ENCODE results near the gene RBMS3.
"Not testable (repeated sequence)": the region's sequence is repeated elsewhere in the genome, so short reads cannot be mapped to it uniquely, and the experiment has no call there.

RBMS3 gene

DNA sequence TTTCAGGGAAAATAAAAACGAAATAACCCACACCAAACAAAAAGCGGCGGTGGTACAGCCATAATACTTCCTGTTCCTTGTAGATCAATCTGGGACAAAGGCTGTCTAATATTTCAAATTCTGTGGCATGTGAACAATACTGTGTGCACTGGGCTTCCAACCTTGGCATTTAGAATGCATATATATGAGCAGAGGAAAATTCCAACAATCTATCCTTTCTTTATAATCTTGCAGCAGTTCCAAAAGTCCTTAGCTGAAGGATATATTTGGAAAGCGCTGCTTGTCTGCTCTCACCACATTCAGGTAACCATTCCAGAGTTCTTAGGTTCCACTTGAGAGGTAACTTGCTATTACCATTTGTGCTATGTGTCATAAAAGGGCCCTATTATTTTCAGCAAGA is 231.8 kb downstream of the RBMS3 start:
- DNase-seq, result no peak

DNA sequence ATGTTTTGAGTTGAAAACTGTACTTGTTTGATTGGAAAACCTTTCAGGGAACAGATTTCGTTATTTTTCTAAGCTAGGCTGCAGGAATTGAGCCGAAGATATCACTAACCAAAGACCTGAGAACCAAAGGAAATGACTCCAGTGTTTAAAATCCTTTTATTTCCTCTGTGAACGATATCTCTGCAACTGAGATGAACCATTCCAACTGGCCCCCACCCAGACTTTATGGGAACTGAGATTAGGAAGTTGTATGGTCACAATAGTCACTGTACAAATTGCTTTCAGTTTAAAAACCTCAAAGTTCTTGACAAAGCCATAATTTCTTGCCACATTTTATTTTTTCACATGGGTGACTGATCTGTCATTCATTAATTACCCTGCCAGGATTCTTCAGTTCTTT is 232.4 kb downstream of the RBMS3 start:
- TF ChIP-seq GATA1 (IDR thresholded peaks at IDR 0.05; ENCODE audit: low read depth, low read length) (no peak), POLR2A (IDR thresholded peaks at IDR 0.05; ENCODE audit: low read length) (no peak)
- DNase-seq, result no peak

More for the DNA sequence above, 231.8 kb downstream of the RBMS3 start:
- TF ChIP-seq GATA1 (IDR thresholded peaks at IDR 0.05; ENCODE audit: low read depth, low read length) (no peak), POLR2A (IDR thresholded peaks at IDR 0.05; ENCODE audit: low read length) (no peak)

DNA sequence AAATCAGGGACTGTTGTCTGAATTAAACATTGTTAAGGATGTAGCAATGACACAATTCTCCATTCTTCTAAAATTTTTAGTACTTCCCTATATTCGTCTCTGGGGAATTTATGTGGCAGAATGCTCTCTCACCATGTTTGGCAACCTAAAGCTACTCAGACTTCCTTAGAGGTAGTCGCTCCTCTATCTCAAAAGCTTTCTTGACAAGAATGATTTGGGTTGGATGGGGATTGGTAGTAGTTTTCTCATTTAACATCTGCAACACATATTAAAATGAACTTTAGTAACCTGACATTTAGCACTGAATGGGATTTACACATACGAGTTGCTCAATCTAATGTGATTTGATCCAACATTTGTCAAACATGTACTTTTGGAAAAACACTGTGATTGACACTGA is 233.3 kb downstream of the RBMS3 start:
- no peak for TF ChIP-seq POLR2A (IDR thresholded peaks at IDR 0.05; ENCODE audit: low read length)
- TF ChIP-seq GATA1 (IDR thresholded peaks at IDR 0.05; ENCODE audit: low read depth, low read length), result no peak
- no peak for DNase-seq

DNA sequence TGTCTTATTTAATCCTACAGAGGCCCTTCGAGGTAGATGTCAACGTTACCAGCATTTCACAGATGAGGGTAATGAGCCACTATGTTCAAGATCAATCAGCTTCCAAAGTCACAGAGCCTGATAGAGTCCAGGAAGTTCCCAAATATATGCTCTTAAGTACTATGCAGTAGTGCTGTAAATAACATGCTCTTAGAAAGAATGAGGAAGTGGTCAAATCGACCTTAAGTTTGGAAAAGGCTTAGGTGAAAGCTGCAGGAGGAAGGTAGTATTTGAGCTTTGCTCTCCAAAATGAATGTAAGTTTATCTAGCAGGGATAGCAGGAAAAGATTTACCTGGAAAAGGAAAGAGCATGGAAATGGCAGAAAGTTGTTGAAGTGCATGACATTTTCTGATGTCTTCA is 234.0 kb downstream of the RBMS3 start:
- DNase-seq, result no peak
- TF ChIP-seq GATA1 (IDR thresholded peaks at IDR 0.05; ENCODE audit: low read depth, low read length) (no peak), POLR2A (IDR thresholded peaks at IDR 0.05; ENCODE audit: low read length) (no peak)

DNA sequence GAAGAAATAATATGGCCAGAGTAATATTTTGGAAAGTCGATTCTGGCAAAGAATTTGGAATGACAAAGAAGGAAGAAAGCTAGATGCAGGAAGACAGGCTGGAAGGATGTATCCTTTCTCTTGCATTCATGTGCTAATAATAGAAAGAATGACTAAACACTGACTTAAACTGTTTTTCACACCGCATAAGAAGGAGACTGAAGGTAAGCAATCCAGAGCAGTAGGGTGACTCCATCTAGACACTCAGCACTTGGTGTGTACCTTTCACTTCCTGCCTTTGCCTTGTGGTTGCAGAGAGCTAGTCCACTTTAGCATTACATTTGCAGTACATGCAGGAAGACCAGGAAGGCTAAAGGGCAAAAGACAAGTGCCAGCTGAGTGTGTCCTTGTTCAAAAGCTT is 234.6 kb downstream of the RBMS3 start:
- DNase-seq, result no peak
- TF ChIP-seq POLR2A (IDR thresholded peaks at IDR 0.05; ENCODE audit: low read length), result no peak
- no peak for TF ChIP-seq GATA1 (IDR thresholded peaks at IDR 0.05; ENCODE audit: low read depth, low read length)

DNA sequence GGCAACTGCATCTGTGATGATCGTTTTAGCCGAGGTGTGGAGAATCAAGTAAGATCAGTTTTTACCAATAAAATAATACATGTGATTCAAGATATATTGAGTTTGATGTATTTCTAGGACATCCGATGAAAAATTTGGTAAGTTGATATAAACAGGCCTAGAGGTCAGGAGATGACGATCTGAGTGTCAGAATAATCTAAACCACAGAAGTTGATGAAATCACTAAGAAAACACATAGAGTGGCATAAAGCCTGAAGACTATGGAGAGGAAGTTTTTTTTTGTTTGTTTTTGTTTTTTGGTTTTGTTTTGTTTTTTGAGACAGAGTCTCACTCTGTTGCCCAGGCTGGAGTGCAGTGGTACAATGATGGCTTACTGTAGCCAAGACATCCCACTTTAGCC is 235.3 kb downstream of the RBMS3 start:
- no peak for DNase-seq
- TF ChIP-seq GATA1 (IDR thresholded peaks at IDR 0.05; ENCODE audit: low read depth, low read length) (no peak), POLR2A (IDR thresholded peaks at IDR 0.05; ENCODE audit: low read length) (no peak)

DNA sequence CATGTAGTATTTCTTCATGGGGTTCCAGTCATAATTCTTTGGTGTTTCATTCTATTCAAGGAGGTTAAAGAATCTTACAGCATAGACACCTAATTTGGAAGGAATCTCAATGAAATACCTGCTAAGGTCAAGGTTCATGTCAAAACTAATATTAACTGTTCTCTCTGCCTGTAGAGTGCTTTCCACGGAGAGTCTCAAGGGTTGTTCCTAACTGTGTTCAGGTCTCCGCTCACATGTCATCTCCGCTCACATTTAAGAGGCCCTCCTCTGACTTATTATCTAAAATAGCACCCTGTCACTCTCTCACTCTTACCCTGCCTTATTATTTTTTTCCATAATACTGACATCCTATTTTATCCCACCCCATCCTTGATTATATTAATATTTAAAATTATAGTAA is 239.9 kb downstream of the RBMS3 start:
- TF ChIP-seq POLR2A (IDR thresholded peaks at IDR 0.05; ENCODE audit: low read length), result no peak
- TF ChIP-seq GATA1 (IDR thresholded peaks at IDR 0.05; ENCODE audit: low read depth, low read length), result no peak
- no peak for DNase-seq

DNA sequence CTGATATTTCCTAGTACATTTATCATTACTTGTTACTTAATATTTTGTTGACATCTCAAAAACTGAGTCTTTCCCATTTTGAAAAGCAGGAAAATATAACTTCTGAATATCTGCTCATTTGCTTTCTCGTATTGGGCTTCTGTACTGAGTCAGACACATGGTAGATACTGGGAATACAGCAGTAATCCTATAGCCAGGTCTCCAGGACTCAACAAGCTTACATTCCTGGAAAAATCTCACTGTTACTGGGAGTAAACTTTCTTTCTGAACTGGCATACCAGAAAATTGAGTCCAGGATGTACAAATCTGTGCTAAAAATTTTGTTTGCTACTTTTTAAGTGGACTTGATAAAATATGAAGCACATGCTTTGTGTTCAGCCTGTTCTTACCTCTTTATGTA is 240.4 kb downstream of the RBMS3 start:
- no peak for DNase-seq

DNA sequence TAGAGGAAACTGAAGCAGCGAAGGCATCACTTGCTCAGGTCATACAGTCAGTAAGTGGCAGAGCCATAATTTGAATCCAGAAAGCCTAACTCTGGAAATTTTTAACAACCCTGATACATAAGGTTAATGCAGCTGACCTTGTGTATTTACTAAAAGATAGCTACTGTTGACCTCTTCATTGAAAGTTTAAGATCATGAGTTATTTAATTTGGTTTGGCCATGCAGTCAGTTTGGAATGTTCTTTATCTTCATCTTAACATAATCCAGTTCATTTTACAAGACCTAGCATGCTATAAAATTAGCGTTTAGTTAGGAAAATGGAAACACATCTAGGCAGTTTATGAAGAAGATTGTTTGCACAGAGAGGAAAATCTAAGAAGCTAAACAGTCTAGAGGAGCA is 240.9 kb downstream of the RBMS3 start:
- TF ChIP-seq GATA1 (IDR thresholded peaks at IDR 0.05; ENCODE audit: low read depth, low read length) (no peak), POLR2A (IDR thresholded peaks at IDR 0.05; ENCODE audit: low read length) (no peak)
- DNase-seq, result no peak

More for the DNA sequence above, 240.4 kb downstream of the RBMS3 start:
- TF ChIP-seq GATA1 (IDR thresholded peaks at IDR 0.05; ENCODE audit: low read depth, low read length) (no peak), POLR2A (IDR thresholded peaks at IDR 0.05; ENCODE audit: low read length) (no peak)

DNA sequence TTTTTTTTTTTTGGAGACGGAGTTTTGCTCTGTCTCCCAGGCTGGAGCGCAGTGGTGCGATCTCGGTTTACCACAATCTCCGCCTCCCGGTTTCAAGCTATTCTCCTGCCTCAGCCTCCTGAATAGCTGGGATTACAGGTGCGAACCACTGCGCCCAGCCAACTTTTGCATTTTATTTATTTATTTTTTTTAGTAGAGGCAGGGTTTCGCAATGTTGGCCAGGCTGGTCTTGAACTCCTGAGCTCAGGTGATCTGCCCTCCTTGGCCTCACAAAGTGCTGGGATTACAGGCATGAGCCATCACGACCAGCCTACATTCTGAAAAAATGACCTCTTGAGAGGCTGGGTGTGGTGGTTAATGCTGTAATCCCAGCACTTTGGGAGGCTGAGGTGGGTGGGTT is 243.6 kb downstream of the RBMS3 start:
- DNase-seq, result not testable (repeated sequence)

DNA sequence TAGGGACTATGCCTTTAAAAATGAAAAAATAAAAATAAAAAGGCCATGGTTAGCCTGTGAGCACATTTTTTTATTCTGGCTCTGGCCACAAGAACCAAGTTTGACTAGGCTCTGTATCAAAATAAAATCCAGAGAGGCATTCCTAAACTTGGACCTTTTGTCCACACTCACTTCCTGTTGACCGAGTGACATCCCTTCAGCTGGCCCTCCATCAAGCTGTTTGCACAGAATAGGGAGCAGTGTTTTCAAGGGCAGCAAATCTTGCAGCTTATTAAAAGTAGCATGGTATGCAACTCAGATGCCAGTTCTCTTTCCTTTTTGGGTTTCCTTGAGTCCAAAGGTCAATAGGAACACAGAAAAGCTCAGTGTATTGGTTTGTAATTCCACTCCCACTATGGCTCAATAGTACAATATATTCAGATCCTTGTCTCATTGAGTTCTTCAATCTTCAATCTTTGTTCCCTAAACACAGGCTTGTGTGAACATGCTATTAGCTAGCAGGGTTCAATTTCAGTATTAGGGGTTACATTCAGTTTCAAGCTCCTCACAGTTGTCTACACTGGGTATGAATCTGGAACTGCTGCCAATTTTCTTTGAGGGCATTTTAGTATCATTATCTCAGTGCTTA is 244.5 kb downstream of the RBMS3 start:
- DNase-seq, result no peak

DNA sequence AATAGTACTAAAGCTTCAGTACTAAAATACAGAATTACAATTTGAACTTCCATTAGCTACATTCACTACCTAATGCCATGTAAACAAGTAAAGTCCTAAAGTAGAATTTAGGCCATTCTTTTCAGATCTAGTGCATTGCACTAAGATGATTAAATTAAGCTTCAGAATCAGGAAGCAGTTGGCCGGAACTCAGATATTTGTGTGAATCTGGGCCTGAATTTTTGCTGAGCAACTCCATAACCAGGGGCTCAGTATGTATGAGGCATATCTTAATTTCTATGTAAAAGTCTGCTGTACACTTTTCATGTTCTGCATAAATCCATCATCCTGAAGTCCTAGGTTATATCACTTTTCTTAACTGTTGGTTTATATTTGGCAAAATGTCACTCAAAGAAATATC is 246.4 kb downstream of the RBMS3 start:
- TF ChIP-seq POLR2A (IDR thresholded peaks at IDR 0.05; ENCODE audit: low read length), result no peak
- TF ChIP-seq GATA1 (IDR thresholded peaks at IDR 0.05; ENCODE audit: low read depth, low read length), result no peak

More for the DNA sequence above, 244.5 kb downstream of the RBMS3 start:
- TF ChIP-seq GATA1 (IDR thresholded peaks at IDR 0.05; ENCODE audit: low read depth, low read length) (no peak), POLR2A (IDR thresholded peaks at IDR 0.05; ENCODE audit: low read length) (no peak)

DNA sequence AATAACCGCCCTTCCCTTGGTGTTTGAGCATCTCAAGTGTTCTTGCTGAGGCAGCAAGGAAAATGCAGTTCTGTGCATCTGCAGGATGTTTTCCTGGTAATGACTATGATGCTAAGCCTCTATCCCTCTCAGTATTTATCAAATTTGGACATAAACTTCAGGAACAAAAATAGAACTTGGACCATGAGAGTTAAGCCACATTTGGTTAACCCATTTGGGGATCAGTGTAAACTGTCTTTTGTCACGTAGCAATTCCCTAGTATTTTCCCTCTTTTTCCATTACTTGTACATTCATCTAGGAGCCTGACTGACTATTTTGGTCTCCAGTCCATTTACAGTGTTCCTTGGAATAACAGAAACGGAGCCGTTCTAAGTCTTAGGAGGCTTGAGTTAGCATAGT is 250.8 kb downstream of the RBMS3 start:
- no peak for TF ChIP-seq POLR2A (IDR thresholded peaks at IDR 0.05; ENCODE audit: low read length)
- TF ChIP-seq GATA1 (IDR thresholded peaks at IDR 0.05; ENCODE audit: low read depth, low read length), result no peak
- no peak for DNase-seq

More for the DNA sequence above, 246.4 kb downstream of the RBMS3 start:
- DNase-seq, result no peak

DNA sequence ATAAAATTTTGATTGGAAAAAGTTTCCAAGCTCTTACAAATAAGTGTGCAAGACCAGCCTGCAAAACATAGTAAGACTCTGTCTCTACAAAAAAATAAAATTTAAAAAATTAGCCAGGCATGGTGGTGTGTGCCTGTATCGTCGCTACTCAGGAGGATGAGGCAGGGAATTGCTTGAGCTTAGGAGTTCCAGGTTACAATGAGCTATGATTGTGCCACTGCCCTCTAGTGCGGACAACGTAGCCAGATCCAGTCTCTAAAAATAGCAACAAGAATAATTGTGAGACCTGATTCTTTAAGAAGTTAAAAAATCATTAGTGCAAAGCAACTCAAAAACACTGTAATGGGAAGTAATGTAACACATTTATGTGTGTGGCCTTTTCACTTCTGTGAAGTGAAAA is 251.6 kb downstream of the RBMS3 start:
- DNase-seq, result no peak
- TF ChIP-seq POLR2A (IDR thresholded peaks at IDR 0.05; ENCODE audit: low read length) (no peak), GATA1 (IDR thresholded peaks at IDR 0.05; ENCODE audit: low read depth, low read length) (no peak)

DNA sequence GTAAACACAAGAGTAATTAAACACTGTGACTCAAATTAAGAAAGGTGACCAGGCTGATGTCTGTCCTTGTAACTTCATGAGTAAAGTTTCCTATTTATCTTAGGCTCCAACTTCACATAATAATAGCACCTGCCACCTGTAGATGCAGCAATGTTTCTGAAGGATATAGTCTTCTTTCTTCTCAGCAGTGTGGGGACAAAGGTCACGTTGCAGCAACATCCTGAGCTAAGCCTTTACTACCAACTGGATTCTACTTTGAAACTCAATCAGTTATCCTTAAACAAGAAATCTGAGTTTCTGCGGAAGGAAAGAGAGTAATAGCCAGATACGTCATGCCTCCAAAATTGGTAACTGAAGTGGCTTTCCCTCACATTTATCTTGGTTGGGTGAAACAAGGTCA is 253.1 kb downstream of the RBMS3 start:
- no peak for TF ChIP-seq GATA1 (IDR thresholded peaks at IDR 0.05; ENCODE audit: low read depth, low read length)
- no peak for TF ChIP-seq POLR2A (IDR thresholded peaks at IDR 0.05; ENCODE audit: low read length)
- DNase-seq, result no peak

Measured in erythroblast (primary cell).